Keratinocyte (primary cell): ENCODE results near the gene CA11. TPM values are rescaled to one million over a fixed set of nuclear protein-coding genes. Genes with fewer than 3 reads are reported as not detected.

ENCODE experiments used
- DNase-seq: peaks from one replicate; pipeline ENCODE4 v3.0.0-alpha.2; 2011; ENCODE audit warnings: low read depth, missing footprints, low spot score
- FAIRE-seq: peaks from 2 replicates; lab custom pipeline; 2011; peaks lifted over from hg19 to GRCh38; lab: Jason Lieb, UNC
- H2AFZ ChIP-seq: 2 replicates; pipeline ENCODE4 v1.6.0; 2012; ENCODE audit warnings: low read length, control low read depth, inconsistent platforms; ENCODE audit not compliant: control insufficient read depth
- H3K27ac ChIP-seq: 2 replicates; pipeline ENCODE4 v1.5.1; 2011; ENCODE audit warnings: low read length; ENCODE audit not compliant: control insufficient read depth, insufficient read depth
- H3K27me3 ChIP-seq: 3 replicates; pipeline ENCODE4 v1.6.0; 2011; ENCODE audit warnings: low read length; ENCODE audit not compliant: control insufficient read depth, insufficient read depth; ENCODE audit errors: extremely low read depth
- H3K36me3 ChIP-seq, 2 experiments: 2 replicates in 1 of 2; 3 replicates in 1 of 2; pipeline ENCODE4 v1.5.1; 2011; ENCODE audit warnings: low read length in 2 of 2, mild to moderate bottlenecking in 1 of 2; ENCODE audit not compliant: control insufficient read depth in 2 of 2, insufficient read depth in 2 of 2; ENCODE audit errors: extremely low read depth in 1 of 2
- H3K4me1 ChIP-seq: 3 replicates; pipeline ENCODE4 v1.5.1; 2011; ENCODE audit warnings: low read length; ENCODE audit not compliant: control insufficient read depth, insufficient read depth; ENCODE audit errors: extremely low read depth
- H3K4me2 ChIP-seq: 3 replicates; pipeline ENCODE4 v1.6.0; 2011; ENCODE audit warnings: low read depth, low read length; ENCODE audit not compliant: control insufficient read depth, insufficient read depth; ENCODE audit errors: extremely low read depth
- H3K4me3 ChIP-seq, 3 experiments: fragments of 200-600 bp in 1 of 3; sonication (generic) in 1 of 3; 2 replicates in 2 of 3; 3 replicates in 1 of 3; pipeline ENCODE4 v1.5.1; 2011 to 2016; ENCODE audit warnings: low read length in 3 of 3, mild to moderate bottlenecking in 3 of 3, control low read depth in 2 of 3, inconsistent platforms in 1 of 3, low read depth in 1 of 3, mixed read lengths in 1 of 3, mixed run types in 1 of 3, moderate library complexity in 1 of 3; ENCODE audit not compliant: control insufficient read depth in 2 of 3, insufficient read depth in 2 of 3; ENCODE audit errors: extremely low read depth in 1 of 3
- H3K79me2 ChIP-seq: 2 replicates; pipeline ENCODE4 v1.6.0; 2012; ENCODE audit warnings: low read length; ENCODE audit not compliant: control insufficient read depth, insufficient read depth
- H3K9ac ChIP-seq: 3 replicates; pipeline ENCODE4 v1.6.0; 2011; ENCODE audit warnings: low read length; ENCODE audit not compliant: control insufficient read depth, insufficient read depth; ENCODE audit errors: extremely low read depth
- H3K9me1 ChIP-seq: 3 replicates; pipeline ENCODE4 v1.6.0; 2011; ENCODE audit warnings: low read length; ENCODE audit not compliant: control insufficient read depth, insufficient read depth; ENCODE audit errors: extremely low read depth
- H3K9me3 ChIP-seq: 2 replicates; pipeline ENCODE4 v1.5.1; 2012; ENCODE audit warnings: low read depth, low read length; ENCODE audit not compliant: control insufficient read depth
- H4K20me1 ChIP-seq: 3 replicates; pipeline ENCODE4 v1.6.0; 2011; ENCODE audit warnings: low read length; ENCODE audit not compliant: control insufficient read depth, insufficient read depth; ENCODE audit errors: extremely low read depth
- CTCF ChIP-seq, 3 experiments: IDR thresholded peaks in 1 of 3; conservative IDR thresholded peaks in 1 of 3; optimal IDR thresholded peaks in 1 of 3; 2 replicates in 2 of 3; 3 replicates in 1 of 3; pipeline versions ENCODE3 to v1.5.1; 2011; ENCODE audit warnings: low read length in 3 of 3, mild to moderate bottlenecking in 3 of 3, moderate library complexity in 2 of 3, control low read depth in 1 of 3, inconsistent platforms in 1 of 3; ENCODE audit not compliant: insufficient read depth in 2 of 3; ENCODE audit errors: extremely low read depth in 1 of 3
- EZH2 ChIP-seq: IDR thresholded peaks from one replicate; pipeline ENCODE4 v1.6.1; 2012; ENCODE audit warnings: inconsistent platforms, mild to moderate bottlenecking, low read length, moderate library complexity
- dilution Hi-C: fragments of 300-500 bp; cut with MboI; formaldehyde crosslinking; loops from one replicate; pipeline ENCODE4 v1.7.0; 2020; ENCODE audit warnings: low sequenced_read_pairs; ENCODE audit not compliant: extremely low pct_ligation_motif_present
- polyA plus RNA-seq, 5 experiments: library from polyadenylated mRNA; depleted of rRNA in 3 of 5; stranded (reverse) in 3 of 5; stranded (forward) in 1 of 5; unstranded in 1 of 5; fragments of >200 nt; gene quantifications; 1 replicate in 1 of 5; 2 replicates in 3 of 5; 3 replicates in 1 of 5; pipeline versions ENCODE4 v1.2.1 to v1.2.3, GENCODE V29; 2011 to 2012; ENCODE audit warnings: missing spikeins in 2 of 5, low read depth in 1 of 5, low replicate concordance in 1 of 5

Gene CA11
- polyA plus RNA-seq, 1 donor (not counting 4 experiments of a cell fraction or from before 2014, with no cell fraction given) = 1.6 TPM

- H3K79me2 ChIP-seq = no peaks in the 10 kb centered on the region
- FAIRE-seq (no peak), DNase-seq (no peak)
- H2AFZ ChIP-seq = peak overlapping the region; percentile 85
- no peak overlapping the region for H3K27ac ChIP-seq
- no peaks in the 10 kb centered on the region for H4K20me1 ChIP-seq
- H3K4me1 ChIP-seq = peaks cover 20% of the 10 kb centered on the region
- no peaks in the 10 kb centered on the region for H3K36me3 ChIP-seq
- H3K9ac ChIP-seq = peak overlapping the region; percentile 62
- no peaks in the 10 kb centered on the region for H3K9me3 ChIP-seq
- H3K9me1 ChIP-seq = no peaks in the 10 kb centered on the region
- H3K4me3 ChIP-seq = peak overlapping the region; percentile 51 to 84 (median 67)
- dilution Hi-C loops = no loop called here
- TF ChIP-seq CTCF (optimal IDR thresholded peaks at IDR 0.05 in 1 of 3, IDR thresholded peaks at IDR 0.05 in 1 of 3, conservative IDR thresholded peaks at IDR 0.05 in 1 of 3; ENCODE audit: extremely low read depth in 1 of 3, insufficient read depth in 2 of 3, low read length in 3 of 3) (no peak), EZH2 (no peak)
- peak overlapping the region; percentile 88 for H3K4me2 ChIP-seq
- peaks cover 5% of the 10 kb centered on the region for H3K27me3 ChIP-seq
These were observed 377 bp downstream of the CA11 start for GRCh38 chr19:48645620-48646000.

- no peak overlapping the region for H3K27ac ChIP-seq
- H3K4me2 ChIP-seq = peak overlapping the region; percentile 88
- H3K4me3 ChIP-seq = peak overlapping the region; percentile 51 to 84 (median 67)
- H4K20me1 ChIP-seq = no peaks in the 10 kb centered on the region
- peak overlapping the region; percentile 65 for H2AFZ ChIP-seq
- peaks cover 5% of the 10 kb centered on the region for H3K27me3 ChIP-seq
- no peaks in the 10 kb centered on the region for H3K9me3 ChIP-seq
- DNase-seq (no peak), FAIRE-seq (no peak)
- no peaks in the 10 kb centered on the region for H3K9me1 ChIP-seq
- no peak for TF ChIP-seq EZH2
- TF ChIP-seq CTCF (optimal IDR thresholded peaks at IDR 0.05 in 1 of 3, IDR thresholded peaks at IDR 0.05 in 1 of 3, conservative IDR thresholded peaks at IDR 0.05 in 1 of 3; ENCODE audit: extremely low read depth in 1 of 3, insufficient read depth in 2 of 3, low read length in 3 of 3) = no peak
- no peak overlapping the region for H3K9ac ChIP-seq
- H3K36me3 ChIP-seq = no peaks in the 10 kb centered on the region
- no peaks in the 10 kb centered on the region for H3K79me2 ChIP-seq
- dilution Hi-C loops = no loop called here
- H3K4me1 ChIP-seq = peaks cover 21% of the 10 kb centered on the region
These were observed 958 bp downstream of the CA11 start for GRCh38 chr19:48644839-48645619.
